T47D (cell line): ENCODE measurements around the gene DYNLRB1.

Experiments used
- DNase-seq, 2 experiments: peaks; one replicate each; pipeline versions ENCODE4 v3.0.0 to v3.0.0-alpha.2; 2011 to 2012; ENCODE audit warnings: low read depth in 1 of 2, low spot score in 1 of 2
- JUND ChIP-seq: IDR thresholded peaks from 2 replicates; pipeline ENCODE4 v1.6.1; 2012; ENCODE audit warnings: low read depth
- in situ Hi-C: cut with HindIII; loops from 2 replicates; pipeline ENCODE4 v1.10.0; 2016; ENCODE audit warnings: low sequenced_read_pairs, low pct_unique_long_range_greater_than_20kb

DYNLRB1 gene

GRCh38 chr20:34574426-34574825 lies 58.2 kb downstream of the DYNLRB1 start:
- no peak for TF ChIP-seq JUND
- no peak for DNase-seq
- in situ Hi-C loops = no loop called here

GRCh38 chr20:34574861-34575260 lies 58.6 kb downstream of the DYNLRB1 start:
- DNase-seq = no peak
- in situ Hi-C loops = no loop called here
- no peak for TF ChIP-seq JUND

GRCh38 chr20:34575271-34575670 lies 59.0 kb downstream of the DYNLRB1 start:
- no peak for TF ChIP-seq JUND
- no peak for DNase-seq
- in situ Hi-C loops = no loop called here

- DNase-seq = no peak
- in situ Hi-C loops = no loop called here
- TF ChIP-seq JUND = no peak
These were observed 59.5 kb downstream of the DYNLRB1 start for GRCh38 chr20:34575756-34576155.

GRCh38 chr20:34577061-34577460 lies 60.8 kb downstream of the DYNLRB1 start:
- no peak for DNase-seq
- TF ChIP-seq JUND = no peak
- in situ Hi-C loops = no loop called here

- in situ Hi-C loops = no loop called here
- no peak for DNase-seq
- TF ChIP-seq JUND = no peak
These were observed 61.8 kb downstream of the DYNLRB1 start for GRCh38 chr20:34578025-34578424.

- DNase-seq = no peak
- in situ Hi-C loops = no loop called here
These were observed 62.3 kb downstream of the DYNLRB1 start for GRCh38 chr20:34578521-34578920.

GRCh38 chr20:34579191-34579978 lies 63.2 kb downstream of the DYNLRB1 start:
- peak in 1 of 2 experiments; percentile 17 for DNase-seq
- in situ Hi-C loops = no loop called here
- no peak for TF ChIP-seq JUND

More at GRCh38 chr20:34578521-34578920, 62.3 kb downstream of the DYNLRB1 start:
- no peak for TF ChIP-seq JUND

- in situ Hi-C loops = no loop called here
- peak in 1 of 2 experiments; percentile 54 for DNase-seq
- TF ChIP-seq JUND = no peak
These were observed 64.0 kb downstream of the DYNLRB1 start for GRCh38 chr20:34579979-34580940.

- no peak for DNase-seq
- no peak for TF ChIP-seq JUND
- in situ Hi-C loops = no loop called here
These were observed 65.3 kb downstream of the DYNLRB1 start for GRCh38 chr20:34581341-34582184.

- TF ChIP-seq JUND = no peak
- in situ Hi-C loops = no loop called here
- DNase-seq = no peak
These were observed 66.0 kb downstream of the DYNLRB1 start for GRCh38 chr20:34582221-34582620.

- no peak for DNase-seq
- TF ChIP-seq JUND = no peak
- in situ Hi-C loops = no loop called here
These were observed 66.7 kb downstream of the DYNLRB1 start for GRCh38 chr20:34582911-34583310.
